MM.1S (cell line): ENCODE results near the gene G0S2.

Source experiments
- DNase-seq: peaks from one replicate; pipeline ENCODE4 v3.0.0-alpha.2; 2015
- H2AFZ ChIP-seq: fragments of 300-600 bp; sonication (generic); 2 replicates; pipeline ENCODE4 v1.6.0; 2016; ENCODE audit warnings: antibody characterized with exemption, low read length
- H3F3A ChIP-seq: fragments of 300-600 bp; sonication (generic); 2 replicates; pipeline ENCODE4 v1.6.1; 2016; ENCODE audit warnings: mild to moderate bottlenecking, antibody characterized with exemption, low read length, moderate library complexity, mixed read lengths; ENCODE audit not compliant: insufficient read depth
- H3K27ac ChIP-seq: fragments of 300-600 bp; sonication (generic); 2 replicates; pipeline ENCODE4 v1.5.1; 2016; ENCODE audit warnings: mild to moderate bottlenecking, low read length
- H3K27me3 ChIP-seq: fragments of 300-600 bp; sonication (generic); replicated peaks from 2 replicates; pipeline ENCODE4 v1.6.0; 2016; ENCODE audit warnings: low read length; ENCODE audit not compliant: insufficient read depth
- H3K36me3 ChIP-seq: fragments of 300-600 bp; sonication (generic); replicated peaks from 2 replicates; pipeline ENCODE4 v1.6.1; 2016; ENCODE audit warnings: mild to moderate bottlenecking, low read length, mixed read lengths; ENCODE audit not compliant: insufficient read depth
- H3K4me1 ChIP-seq: fragments of 300-600 bp; sonication (generic); 2 replicates; pipeline ENCODE4 v1.6.1; 2016; ENCODE audit warnings: low read length, mixed read lengths
- H3K4me2 ChIP-seq: fragments of 300-600 bp; sonication (generic); 2 replicates; pipeline ENCODE4 v1.6.0; 2016; ENCODE audit warnings: low read depth, low read length
- H3K4me3 ChIP-seq: fragments of 300-600 bp; sonication (generic); 2 replicates; pipeline ENCODE4 v1.5.1; 2016; ENCODE audit warnings: low read length, mixed read lengths
- H3K79me2 ChIP-seq: fragments of 300-600 bp; sonication (generic); 2 replicates; pipeline ENCODE4 v1.6.1; 2016; ENCODE audit warnings: mixed run types, low read length, mixed read lengths
- H3K9ac ChIP-seq: fragments of 300-600 bp; sonication (generic); 2 replicates; pipeline ENCODE4 v1.6.1; 2016; ENCODE audit warnings: low read length, mixed read lengths
- H3K9me2 ChIP-seq: fragments of 300-600 bp; sonication (generic); replicated peaks from 2 replicates; pipeline ENCODE4 v1.6.1; 2016; ENCODE audit warnings: mild to moderate bottlenecking, low read length, mixed read lengths; ENCODE audit not compliant: insufficient read depth
- H3K9me3 ChIP-seq: fragments of 300-600 bp; sonication (generic); replicated peaks from 2 replicates; pipeline ENCODE4 v1.6.1; 2016; ENCODE audit warnings: mild to moderate bottlenecking, low read length, mixed read lengths; ENCODE audit not compliant: insufficient read depth
- H4K20me1 ChIP-seq: fragments of 300-600 bp; sonication (generic); 2 replicates; pipeline ENCODE4 v1.6.1; 2016; ENCODE audit warnings: mild to moderate bottlenecking, low read length, moderate library complexity, mixed read lengths; ENCODE audit not compliant: insufficient read depth
- EZH2 ChIP-seq: fragments of 300-600 bp; sonication (generic); optimal IDR thresholded peaks from 2 replicates; pipeline ENCODE3; 2017; ENCODE audit warnings: low read depth, mild to moderate bottlenecking, antibody characterized with exemption, low read length, mixed read lengths
- EZH2phosphoT487 ChIP-seq: fragments of 300-600 bp; sonication (generic); IDR thresholded peaks from 2 replicates; pipeline ENCODE4 v1.6.1; 2018; ENCODE audit warnings: antibody characterized with exemption, low read length
- TF ChIP-seq, protein P1 (sequence below): fragments of 300-600 bp; sonication (generic); IDR thresholded peaks from 2 replicates; pipeline ENCODE4 v1.5.1; 2016; ENCODE audit warnings: antibody characterized with exemption, low read length, mixed read lengths

The G0S2 gene

DNA sequence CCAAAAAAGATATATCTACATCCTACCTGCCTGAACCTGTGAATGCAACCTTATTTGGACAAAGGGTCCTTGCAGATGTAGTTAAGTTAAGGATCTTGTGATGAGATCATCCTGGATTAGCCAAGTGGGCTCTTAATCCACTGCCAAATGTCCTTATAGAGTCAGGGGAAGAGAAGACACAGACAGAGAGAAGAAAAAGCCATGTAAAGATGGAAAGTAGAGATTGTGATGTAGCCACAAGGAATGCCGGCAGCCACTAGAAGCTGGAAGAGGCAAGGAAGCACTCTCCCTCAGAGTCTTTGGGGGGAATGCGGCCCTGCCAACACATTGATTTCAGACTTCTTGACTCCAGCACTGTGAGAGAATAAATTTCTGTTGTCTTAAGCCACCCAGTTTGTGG lies 45.6 kb downstream of the G0S2 start:
- no peaks in the 10 kb centered on the region for H3F3A ChIP-seq
- no peaks in the 10 kb centered on the region for H3K27me3 ChIP-seq
- no peak overlapping the region for H2AFZ ChIP-seq
- H3K9ac ChIP-seq: no peak overlapping the region
- H3K79me2 ChIP-seq: no peaks in the 10 kb centered on the region
- H3K27ac ChIP-seq: no peak overlapping the region
- H3K36me3 ChIP-seq: no peaks in the 10 kb centered on the region
- no peak for DNase-seq
- H3K9me2 ChIP-seq: no peaks in the 10 kb centered on the region
- 0 out of 2 replicates have a peak, but pooled peaks cover 6% of the 10 kb centered on the region for H3K4me1 ChIP-seq
- H4K20me1 ChIP-seq: no peaks in the 10 kb centered on the region
- TF ChIP-seq EZH2phosphoT487 (no peak), EZH2 (no peak)
- TF ChIP-seq, protein P1, sequence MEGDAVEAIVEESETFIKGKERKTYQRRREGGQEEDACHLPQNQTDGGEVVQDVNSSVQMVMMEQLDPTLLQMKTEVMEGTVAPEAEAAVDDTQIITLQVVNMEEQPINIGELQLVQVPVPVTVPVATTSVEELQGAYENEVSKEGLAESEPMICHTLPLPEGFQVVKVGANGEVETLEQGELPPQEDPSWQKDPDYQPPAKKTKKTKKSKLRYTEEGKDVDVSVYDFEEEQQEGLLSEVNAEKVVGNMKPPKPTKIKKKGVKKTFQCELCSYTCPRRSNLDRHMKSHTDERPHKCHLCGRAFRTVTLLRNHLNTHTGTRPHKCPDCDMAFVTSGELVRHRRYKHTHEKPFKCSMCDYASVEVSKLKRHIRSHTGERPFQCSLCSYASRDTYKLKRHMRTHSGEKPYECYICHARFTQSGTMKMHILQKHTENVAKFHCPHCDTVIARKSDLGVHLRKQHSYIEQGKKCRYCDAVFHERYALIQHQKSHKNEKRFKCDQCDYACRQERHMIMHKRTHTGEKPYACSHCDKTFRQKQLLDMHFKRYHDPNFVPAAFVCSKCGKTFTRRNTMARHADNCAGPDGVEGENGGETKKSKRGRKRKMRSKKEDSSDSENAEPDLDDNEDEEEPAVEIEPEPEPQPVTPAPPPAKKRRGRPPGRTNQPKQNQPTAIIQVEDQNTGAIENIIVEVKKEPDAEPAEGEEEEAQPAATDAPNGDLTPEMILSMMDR: no peak
- H3K9me3 ChIP-seq: no peaks in the 10 kb centered on the region
- no peak overlapping the region for H3K4me3 ChIP-seq
- H3K4me2 ChIP-seq: no peak overlapping the region

DNA sequence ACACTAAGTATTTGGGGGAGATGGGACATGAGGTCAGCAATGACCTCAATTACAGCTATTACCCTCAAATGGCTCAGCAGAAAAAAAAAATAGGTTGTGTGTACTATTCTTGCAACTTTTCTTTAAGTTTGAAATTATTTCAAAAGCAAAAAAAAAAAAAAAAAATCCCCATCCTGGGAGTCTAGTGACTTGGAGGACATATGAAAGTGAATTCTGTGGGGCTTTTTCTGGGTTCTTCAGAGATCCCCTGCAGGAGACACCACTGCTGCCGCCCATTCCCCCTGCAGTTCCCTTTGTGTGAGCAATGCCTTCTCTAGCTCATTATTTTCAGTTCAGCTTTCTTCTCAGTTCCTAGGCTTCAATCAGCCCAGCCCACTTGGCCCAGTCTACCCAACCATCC lies 46.1 kb downstream of the G0S2 start:
- H3F3A ChIP-seq: no peaks in the 10 kb centered on the region
- no peaks in the 10 kb centered on the region for H3K27me3 ChIP-seq
- H3K79me2 ChIP-seq: no peaks in the 10 kb centered on the region
- no peaks in the 10 kb centered on the region for H3K9me2 ChIP-seq
- H4K20me1 ChIP-seq: no peaks in the 10 kb centered on the region
- H3K36me3 ChIP-seq: no peaks in the 10 kb centered on the region
- TF ChIP-seq, protein P1: no peak
- no peak for TF ChIP-seq EZH2phosphoT487
- TF ChIP-seq EZH2: no peak
- no peak overlapping the region for H3K4me2 ChIP-seq
- H2AFZ ChIP-seq: no peak overlapping the region
- no peaks in the 10 kb centered on the region for H3K9me3 ChIP-seq
- no peak overlapping the region for H3K9ac ChIP-seq
- 0 out of 2 replicates have a peak, but pooled peaks cover 6% of the 10 kb centered on the region for H3K4me1 ChIP-seq
- H3K4me3 ChIP-seq: no peak overlapping the region
- H3K27ac ChIP-seq: no peak overlapping the region
- no peak for DNase-seq

DNA sequence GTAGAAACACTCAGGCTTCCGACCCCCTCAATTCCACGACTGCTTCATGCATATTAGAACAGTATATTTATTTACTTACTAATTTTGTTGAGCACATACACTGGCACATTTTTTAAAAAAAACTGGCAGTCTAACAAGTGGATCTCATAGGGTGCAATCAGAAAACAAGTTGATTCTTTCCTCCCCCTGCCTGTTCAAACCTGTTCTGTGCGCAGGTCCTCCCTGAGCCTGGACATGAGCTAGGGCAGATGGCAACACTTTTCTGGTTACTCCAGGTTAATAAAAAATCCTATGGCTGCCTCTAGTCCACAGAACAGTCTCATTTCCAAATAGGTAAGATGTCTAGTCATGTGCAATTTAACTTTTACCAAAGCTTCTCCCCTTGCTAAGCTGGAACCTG lies 48.1 kb downstream of the G0S2 start:
- no peaks in the 10 kb centered on the region for H3K36me3 ChIP-seq
- no peak overlapping the region for H3K4me2 ChIP-seq
- H3F3A ChIP-seq: no peaks in the 10 kb centered on the region
- no peaks in the 10 kb centered on the region for H3K9me3 ChIP-seq
- DNase-seq: no peak
- no peaks in the 10 kb centered on the region for H4K20me1 ChIP-seq
- TF ChIP-seq, protein P1: no peak
- no peak for TF ChIP-seq EZH2phosphoT487
- no peak for TF ChIP-seq EZH2
- H3K27me3 ChIP-seq: no peaks in the 10 kb centered on the region
- no peak overlapping the region for H3K4me3 ChIP-seq
- 0 out of 2 replicates have a peak, but pooled peaks cover 2% of the 10 kb centered on the region for H3K4me1 ChIP-seq
- no peaks in the 10 kb centered on the region for H3K9me2 ChIP-seq
- H2AFZ ChIP-seq: no peak overlapping the region
- H3K9ac ChIP-seq: no peak overlapping the region
- H3K27ac ChIP-seq: no peak overlapping the region
- no peaks in the 10 kb centered on the region for H3K79me2 ChIP-seq
